Measurements from ENCODE around the gene ADARB2. TPM values are rescaled to one million over a fixed set of nuclear protein-coding genes. Genes with fewer than 3 reads are reported as not detected.

Gene ADARB2
- 0.80 TPM for total RNA-seq
- long read RNA-seq, partial matches to known transcripts = 0 of 3 reads
- long read RNA-seq, other reads (novel, unspliced or antisense) = 3 of 3 reads

- TF ChIP-seq CTCF (IDR thresholded peaks at IDR 0.05) = no peak
- Histone ChIP-seq H3K27ac (no peak within 1 kb of the TSS), H3K27me3 (ENCODE audit: low read depth) (peaks cover 79% of the 10 kb centered on the region), H3K36me3 (no peaks in the 10 kb centered on the region), H3K9me3 (no peaks in the 10 kb centered on the region), H3K4me1 (peaks cover 7% of the 10 kb centered on the region), H3K4me3 (peak within 1 kb of the TSS; percentile 29)
- no peak for DNase-seq
- intact Hi-C loops (cut with DNase I) = no loop called here
- peak; percentile 33 to 52 for ATAC-seq
These were observed at the start of gene ADARB2 for GRCh38 chr10:1737222-1738061. Gene ADARB2 (minus strand): TSS chr10:1737525.

- H3K4me1 ChIP-seq = no peaks in the 10 kb centered on the region
- ATAC-seq = no peak
- H3K27me3 ChIP-seq (ENCODE audit: low read depth) = no peaks in the 10 kb centered on the region
- TF ChIP-seq CTCF (IDR thresholded peaks at IDR 0.05) = no peak
- H3K4me3 ChIP-seq = no peak overlapping the region
- no peak overlapping the region for H3K27ac ChIP-seq
- intact Hi-C loops (cut with DNase I) = no loop called here
- no peaks in the 10 kb centered on the region for H3K36me3 ChIP-seq
- H3K9me3 ChIP-seq = no peaks in the 10 kb centered on the region
- no peak for DNase-seq
These were observed 48.5 kb upstream of the ADARB2 start for GRCh38 chr10:1785835-1786234.

- no peaks in the 10 kb centered on the region for H3K4me1 ChIP-seq
- no peak overlapping the region for H3K27ac ChIP-seq
- H3K27me3 ChIP-seq (ENCODE audit: low read depth) = no peaks in the 10 kb centered on the region
- no peak for ATAC-seq
- no peak for TF ChIP-seq CTCF (IDR thresholded peaks at IDR 0.05)
- H3K9me3 ChIP-seq = no peaks in the 10 kb centered on the region
- H3K4me3 ChIP-seq = no peak overlapping the region
- no peaks in the 10 kb centered on the region for H3K36me3 ChIP-seq
- intact Hi-C loops (cut with DNase I) = no loop called here
- DNase-seq = no peak
These were observed 45.5 kb upstream of the ADARB2 start for GRCh38 chr10:1782841-1783240.

- Histone ChIP-seq H3K9me3 (no peaks in the 10 kb centered on the region), H3K27ac (no peak overlapping the region), H3K36me3 (no peaks in the 10 kb centered on the region), H3K4me1 (no peaks in the 10 kb centered on the region), H3K4me3 (no peak overlapping the region), H3K27me3 (ENCODE audit: low read depth) (no peaks in the 10 kb centered on the region)
- intact Hi-C loops (cut with DNase I) = no loop called here
- TF ChIP-seq CTCF (IDR thresholded peaks at IDR 0.05) = no peak
- DNase-seq = no peak
- no peak for ATAC-seq
These were observed 42.5 kb upstream of the ADARB2 start for GRCh38 chr10:1779796-1780195.

- no peaks in the 10 kb centered on the region for H3K36me3 ChIP-seq
- no peak overlapping the region for H3K27ac ChIP-seq
- H3K4me3 ChIP-seq = no peak overlapping the region
- ATAC-seq = no peak
- no peak for DNase-seq
- H3K9me3 ChIP-seq = no peaks in the 10 kb centered on the region
- intact Hi-C loops (cut with DNase I) = no loop called here
- no peaks in the 10 kb centered on the region for H3K4me1 ChIP-seq
- TF ChIP-seq CTCF (IDR thresholded peaks at IDR 0.05) = no peak
- no peaks in the 10 kb centered on the region for H3K27me3 ChIP-seq (ENCODE audit: low read depth)
These were observed 41.1 kb upstream of the ADARB2 start for GRCh38 chr10:1778375-1778969.
